Measurements from ENCODE around the gene STK39. TPM values are rescaled to one million over a fixed set of nuclear protein-coding genes. Genes with fewer than 3 reads are reported as not detected.

Gene STK39
- total RNA-seq, 1 donor from 2014 or later, result 26.2 TPM

DNA sequence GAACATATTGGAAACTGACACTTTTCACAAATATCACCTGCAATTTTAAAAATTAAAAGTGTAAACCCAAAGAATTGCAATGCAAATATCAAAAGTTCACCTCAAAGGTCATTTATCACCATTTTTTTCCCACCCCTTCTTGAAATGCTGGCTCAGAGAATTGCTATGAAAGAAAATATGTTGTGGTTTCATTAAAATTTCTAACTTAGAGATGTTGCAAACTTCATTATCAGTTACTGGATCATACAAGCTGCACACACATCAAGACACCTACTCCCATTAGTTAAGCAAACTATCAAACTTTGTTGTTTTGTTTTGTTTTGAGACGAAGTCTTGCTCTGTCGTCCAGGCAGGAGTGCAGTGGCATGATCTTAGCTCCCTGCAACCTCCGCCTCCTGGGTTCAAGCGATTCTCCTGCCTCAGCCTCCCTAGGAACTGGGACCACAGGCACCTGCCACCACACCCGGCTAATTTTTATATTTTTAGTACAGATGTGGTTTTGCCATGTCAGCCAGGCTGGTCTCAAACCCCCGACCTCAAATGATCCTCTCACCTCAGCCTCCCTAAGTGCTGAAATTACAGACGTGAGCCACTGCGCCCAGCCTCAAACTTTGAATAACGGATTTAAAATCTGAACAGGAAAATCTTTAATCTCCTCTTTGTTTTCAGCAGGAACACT lies 37.0 kb downstream of the STK39 start:
- Mint-ChIP-seq H3K4me3 (no peak overlapping the region), H3K9me3 (peaks cover 13% of the 10 kb centered on the region), H3K27me3 (no peaks in the 10 kb centered on the region), H3K36me3 (peaks cover 46% of the 10 kb centered on the region), H3K4me1 (ENCODE audit: unreplicated experiment) (peaks cover 5% of the 10 kb centered on the region), H3K27ac (peak overlapping the region; percentile 77)
- TF ChIP-seq, protein P1, sequence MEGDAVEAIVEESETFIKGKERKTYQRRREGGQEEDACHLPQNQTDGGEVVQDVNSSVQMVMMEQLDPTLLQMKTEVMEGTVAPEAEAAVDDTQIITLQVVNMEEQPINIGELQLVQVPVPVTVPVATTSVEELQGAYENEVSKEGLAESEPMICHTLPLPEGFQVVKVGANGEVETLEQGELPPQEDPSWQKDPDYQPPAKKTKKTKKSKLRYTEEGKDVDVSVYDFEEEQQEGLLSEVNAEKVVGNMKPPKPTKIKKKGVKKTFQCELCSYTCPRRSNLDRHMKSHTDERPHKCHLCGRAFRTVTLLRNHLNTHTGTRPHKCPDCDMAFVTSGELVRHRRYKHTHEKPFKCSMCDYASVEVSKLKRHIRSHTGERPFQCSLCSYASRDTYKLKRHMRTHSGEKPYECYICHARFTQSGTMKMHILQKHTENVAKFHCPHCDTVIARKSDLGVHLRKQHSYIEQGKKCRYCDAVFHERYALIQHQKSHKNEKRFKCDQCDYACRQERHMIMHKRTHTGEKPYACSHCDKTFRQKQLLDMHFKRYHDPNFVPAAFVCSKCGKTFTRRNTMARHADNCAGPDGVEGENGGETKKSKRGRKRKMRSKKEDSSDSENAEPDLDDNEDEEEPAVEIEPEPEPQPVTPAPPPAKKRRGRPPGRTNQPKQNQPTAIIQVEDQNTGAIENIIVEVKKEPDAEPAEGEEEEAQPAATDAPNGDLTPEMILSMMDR (conservative IDR thresholded peaks at IDR 0.05), result no peak
- no peak for DNase-seq (ENCODE audit: extremely low spot score, unreplicated experiment)

DNA sequence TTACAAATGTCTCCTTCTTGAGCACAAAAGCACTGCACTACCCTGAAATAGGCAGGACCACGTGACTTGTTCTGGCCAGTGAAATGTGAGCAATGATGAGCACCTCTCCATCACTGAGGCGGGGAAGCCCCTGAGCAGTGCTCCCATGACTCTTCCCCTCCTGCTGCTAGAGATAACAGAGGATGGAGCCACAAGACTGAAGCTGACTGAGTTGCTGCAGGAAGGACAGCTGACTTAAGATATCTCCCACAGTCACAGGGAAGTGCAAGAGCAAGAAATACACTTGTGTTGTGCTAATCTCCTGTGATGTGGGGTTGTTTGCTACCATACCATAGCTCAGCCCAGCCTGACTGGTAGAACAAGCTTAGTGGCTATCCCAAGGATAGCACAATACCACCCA lies 38.7 kb downstream of the STK39 start:
- Mint-ChIP-seq H3K27me3 (no peaks in the 10 kb centered on the region), H3K9me3 (peaks cover 13% of the 10 kb centered on the region), H3K36me3 (peaks cover 41% of the 10 kb centered on the region), H3K27ac (peak overlapping the region; percentile 94), H3K4me1 (ENCODE audit: unreplicated experiment) (peaks cover 4% of the 10 kb centered on the region), H3K4me3 (peak overlapping the region; percentile 64)
- TF ChIP-seq, protein P1 (conservative IDR thresholded peaks at IDR 0.05), result no peak
- DNase-seq (ENCODE audit: extremely low spot score, unreplicated experiment), result no peak

DNA sequence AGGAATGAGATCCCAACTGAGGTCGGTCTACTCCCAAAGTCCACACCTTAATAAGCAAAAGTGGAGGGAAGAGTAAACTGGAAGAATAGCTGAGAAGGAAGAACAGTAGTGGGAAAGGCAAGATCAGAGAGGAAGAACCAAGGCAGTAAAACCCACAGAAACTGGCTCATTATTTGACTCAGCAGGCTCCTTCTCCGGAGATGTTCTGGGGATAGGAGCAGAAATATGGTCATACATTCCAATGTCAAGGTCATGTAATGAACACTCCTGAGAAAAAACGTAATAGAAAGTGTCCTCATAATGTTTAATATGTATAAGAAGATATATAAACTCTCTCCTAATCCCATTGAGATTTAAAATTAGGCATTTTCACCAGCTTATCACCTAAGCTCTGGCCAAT lies 39.5 kb downstream of the STK39 start:
- no peak for DNase-seq (ENCODE audit: extremely low spot score, unreplicated experiment)
- Mint-ChIP-seq H3K27ac (peak overlapping the region; percentile 94), H3K27me3 (no peaks in the 10 kb centered on the region), H3K4me3 (no peak overlapping the region), H3K4me1 (ENCODE audit: unreplicated experiment) (peaks cover 2% of the 10 kb centered on the region), H3K9me3 (peaks cover 13% of the 10 kb centered on the region), H3K36me3 (peaks cover 39% of the 10 kb centered on the region)
- TF ChIP-seq, protein P1 (conservative IDR thresholded peaks at IDR 0.05), result no peak

DNA sequence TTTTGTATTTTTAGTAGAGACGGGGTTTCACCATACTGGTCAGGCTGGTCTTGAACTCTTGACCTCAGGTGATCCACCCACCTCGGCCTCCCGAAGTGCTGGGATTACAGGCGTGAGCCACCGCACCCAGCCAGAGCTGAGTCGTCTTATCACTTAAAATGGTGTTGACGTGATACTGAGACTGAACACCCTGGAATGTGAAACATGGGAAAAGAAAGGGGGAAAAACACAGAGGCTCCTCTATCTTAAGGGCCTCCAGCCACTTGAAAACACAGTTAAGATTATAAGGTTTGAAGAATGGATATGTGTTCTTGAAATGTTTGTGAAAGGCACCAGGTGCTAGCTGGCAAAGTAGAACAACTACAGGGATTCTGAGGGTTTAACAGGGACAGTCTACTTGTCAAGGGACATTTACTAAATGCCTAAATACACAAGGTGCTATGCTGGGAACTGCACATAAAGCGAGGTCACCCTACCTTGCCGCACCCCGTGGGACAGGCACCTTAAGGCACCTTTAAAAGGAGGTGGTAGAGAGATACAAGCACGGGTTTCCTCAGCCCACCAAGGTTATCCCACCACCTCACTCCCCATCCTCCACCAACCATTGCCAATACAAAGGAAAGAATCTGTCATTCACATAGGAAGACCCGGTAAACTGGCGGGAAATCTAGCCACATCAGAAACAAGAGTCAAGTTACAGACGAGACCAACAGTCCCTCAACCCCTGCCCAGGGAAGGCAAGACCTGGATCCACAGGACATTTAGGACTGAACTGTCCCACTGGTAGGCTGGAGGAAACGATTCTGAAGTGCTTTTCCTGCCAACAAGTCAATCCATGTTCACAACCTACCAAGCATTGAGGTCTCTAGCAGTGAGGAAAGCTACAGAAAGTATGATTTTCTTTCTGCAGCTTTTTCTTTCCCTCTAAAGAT lies 43.4 kb downstream of the STK39 start:
- peaks cover 17% of the 10 kb centered on the region for H3K9me3 Mint-ChIP-seq
- peaks cover 42% of the 10 kb centered on the region for H3K36me3 Mint-ChIP-seq
- TF ChIP-seq, protein P1 (conservative IDR thresholded peaks at IDR 0.05), result no peak
- no peak overlapping the region for H3K4me3 Mint-ChIP-seq
- H3K4me1 Mint-ChIP-seq (ENCODE audit: unreplicated experiment), result peaks cover 25% of the 10 kb centered on the region
- no peaks in the 10 kb centered on the region for H3K27me3 Mint-ChIP-seq
- DNase-seq (ENCODE audit: extremely low spot score, unreplicated experiment), result no peak
- no peak overlapping the region for H3K27ac Mint-ChIP-seq

DNA sequence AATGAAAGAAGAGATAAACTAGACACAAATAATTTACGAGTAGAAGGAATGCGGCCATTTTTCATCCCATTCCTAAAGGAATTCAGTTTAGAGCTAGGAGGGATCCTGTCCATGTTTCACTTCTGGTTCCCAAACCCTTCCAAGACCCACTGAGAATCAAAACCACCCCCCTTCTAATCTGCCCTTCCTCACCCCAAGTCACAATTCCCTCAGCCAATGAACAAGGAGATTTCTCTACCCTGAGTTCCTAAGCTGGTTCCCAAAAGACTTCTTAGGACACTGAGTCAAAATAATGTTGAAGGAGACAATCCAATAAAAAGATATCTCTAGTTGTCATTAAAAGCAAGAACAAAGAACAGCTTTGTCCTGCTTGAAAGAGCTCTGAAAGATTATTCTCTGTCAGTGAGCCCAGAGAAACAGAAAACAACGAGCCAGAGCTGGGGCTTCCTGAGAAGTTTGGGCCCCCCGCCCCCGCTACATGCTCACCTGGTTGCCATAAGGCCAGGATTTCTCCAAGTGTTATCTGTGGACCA lies 45.7 kb downstream of the STK39 start:
- TF ChIP-seq, protein P1 (conservative IDR thresholded peaks at IDR 0.05), result no peak
- Mint-ChIP-seq H3K4me3 (no peak overlapping the region), H3K36me3 (peaks cover 28% of the 10 kb centered on the region), H3K27ac (peak overlapping the region; percentile 40), H3K27me3 (no peaks in the 10 kb centered on the region), H3K9me3 (peaks cover 13% of the 10 kb centered on the region), H3K4me1 (ENCODE audit: unreplicated experiment) (peaks cover 29% of the 10 kb centered on the region)
- DNase-seq (ENCODE audit: extremely low spot score, unreplicated experiment), result no peak
